Upper lobe of left lung (tissue), 4 donors: ENCODE results near the gene RUNX2.

ENCODE experiments used
- EP300 ChIP-seq, 4 donors: sonication (generic); formaldehyde crosslinking; IDR thresholded peaks; one replicate each; pipeline ENCODE4 v1.5.1; 2017; ENCODE audit warnings: antibody characterized with exemption in 4 of 4, control low read depth in 2 of 4
- POLR2AphosphoS5 ChIP-seq, 2 donors: sonication (generic); formaldehyde crosslinking; IDR thresholded peaks; one replicate each; pipeline ENCODE4 v1.5.1; 2017; ENCODE audit warnings: antibody characterized with exemption in 2 of 2
- TF ChIP-seq, protein P1 (sequence below), 6 experiments: fragments of 450-650 bp in 4 of 6; fragments of 200-600 bp in 2 of 6; sonication (generic) in 2 of 6; IDR thresholded peaks; one replicate each; pipeline ENCODE4 v1.5.1; 2016 to 2019; ENCODE audit warnings: antibody characterized with exemption in 6 of 6

DNA sequence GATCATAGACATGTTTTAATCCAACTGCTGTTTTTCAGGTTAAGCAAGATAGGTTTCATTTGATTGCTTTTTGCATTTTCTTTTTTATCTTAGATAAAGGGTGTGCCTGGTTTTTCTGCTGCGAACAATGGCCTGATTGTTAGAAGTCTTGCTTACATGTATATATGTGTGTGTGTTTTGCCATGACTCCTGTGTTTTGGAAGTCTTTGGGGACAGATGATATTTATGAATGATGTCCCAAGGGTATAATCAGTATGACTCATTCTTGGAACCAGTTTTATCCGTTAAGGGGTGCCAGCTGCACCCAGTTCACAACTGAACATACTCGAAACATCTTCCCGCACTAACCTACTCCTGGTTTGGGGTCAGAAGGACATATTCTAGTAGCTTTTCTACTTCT lies 279.7 kb downstream of the RUNX2 start:
- TF ChIP-seq, protein P1, sequence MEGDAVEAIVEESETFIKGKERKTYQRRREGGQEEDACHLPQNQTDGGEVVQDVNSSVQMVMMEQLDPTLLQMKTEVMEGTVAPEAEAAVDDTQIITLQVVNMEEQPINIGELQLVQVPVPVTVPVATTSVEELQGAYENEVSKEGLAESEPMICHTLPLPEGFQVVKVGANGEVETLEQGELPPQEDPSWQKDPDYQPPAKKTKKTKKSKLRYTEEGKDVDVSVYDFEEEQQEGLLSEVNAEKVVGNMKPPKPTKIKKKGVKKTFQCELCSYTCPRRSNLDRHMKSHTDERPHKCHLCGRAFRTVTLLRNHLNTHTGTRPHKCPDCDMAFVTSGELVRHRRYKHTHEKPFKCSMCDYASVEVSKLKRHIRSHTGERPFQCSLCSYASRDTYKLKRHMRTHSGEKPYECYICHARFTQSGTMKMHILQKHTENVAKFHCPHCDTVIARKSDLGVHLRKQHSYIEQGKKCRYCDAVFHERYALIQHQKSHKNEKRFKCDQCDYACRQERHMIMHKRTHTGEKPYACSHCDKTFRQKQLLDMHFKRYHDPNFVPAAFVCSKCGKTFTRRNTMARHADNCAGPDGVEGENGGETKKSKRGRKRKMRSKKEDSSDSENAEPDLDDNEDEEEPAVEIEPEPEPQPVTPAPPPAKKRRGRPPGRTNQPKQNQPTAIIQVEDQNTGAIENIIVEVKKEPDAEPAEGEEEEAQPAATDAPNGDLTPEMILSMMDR (IDR thresholded peaks at IDR 0.05) = no peak
- TF ChIP-seq POLR2AphosphoS5 (IDR thresholded peaks at IDR 0.05) = no peak
- TF ChIP-seq EP300 (IDR thresholded peaks at IDR 0.05) = no peak
